ENCODE results near the gene ACSBG1.

DNA sequence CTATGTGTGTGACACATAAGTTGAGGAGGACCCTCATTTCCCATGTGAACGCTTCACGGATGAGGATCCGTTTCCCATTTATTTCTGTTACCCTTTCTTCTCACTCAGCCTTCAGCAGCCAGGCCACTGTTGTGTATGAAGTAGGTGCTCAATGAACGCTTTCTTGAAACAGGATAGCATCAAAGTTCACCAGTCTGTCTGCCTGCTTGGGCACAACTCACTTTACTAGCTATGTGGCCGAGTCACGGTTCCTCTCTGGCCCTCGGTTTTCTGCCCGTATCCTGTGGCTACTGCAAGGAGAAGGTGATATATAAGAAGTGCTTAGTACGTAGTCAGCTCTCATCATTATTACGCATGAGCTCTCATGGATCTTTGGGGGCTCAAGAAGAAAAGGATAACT lies 22.4 kb downstream of the ACSBG1 start:
- TF ChIP-seq, protein P1, sequence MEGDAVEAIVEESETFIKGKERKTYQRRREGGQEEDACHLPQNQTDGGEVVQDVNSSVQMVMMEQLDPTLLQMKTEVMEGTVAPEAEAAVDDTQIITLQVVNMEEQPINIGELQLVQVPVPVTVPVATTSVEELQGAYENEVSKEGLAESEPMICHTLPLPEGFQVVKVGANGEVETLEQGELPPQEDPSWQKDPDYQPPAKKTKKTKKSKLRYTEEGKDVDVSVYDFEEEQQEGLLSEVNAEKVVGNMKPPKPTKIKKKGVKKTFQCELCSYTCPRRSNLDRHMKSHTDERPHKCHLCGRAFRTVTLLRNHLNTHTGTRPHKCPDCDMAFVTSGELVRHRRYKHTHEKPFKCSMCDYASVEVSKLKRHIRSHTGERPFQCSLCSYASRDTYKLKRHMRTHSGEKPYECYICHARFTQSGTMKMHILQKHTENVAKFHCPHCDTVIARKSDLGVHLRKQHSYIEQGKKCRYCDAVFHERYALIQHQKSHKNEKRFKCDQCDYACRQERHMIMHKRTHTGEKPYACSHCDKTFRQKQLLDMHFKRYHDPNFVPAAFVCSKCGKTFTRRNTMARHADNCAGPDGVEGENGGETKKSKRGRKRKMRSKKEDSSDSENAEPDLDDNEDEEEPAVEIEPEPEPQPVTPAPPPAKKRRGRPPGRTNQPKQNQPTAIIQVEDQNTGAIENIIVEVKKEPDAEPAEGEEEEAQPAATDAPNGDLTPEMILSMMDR (IDR thresholded peaks at IDR 0.05): no peak
- no peak for TF ChIP-seq POLR2A (IDR thresholded peaks at IDR 0.05)
